ENCODE results near the gene CORO1A.
"Not testable (repeated sequence)": the region's sequence is repeated elsewhere in the genome, so short reads cannot be mapped to it uniquely, and the experiment has no call there.

The CORO1A gene

DNA sequence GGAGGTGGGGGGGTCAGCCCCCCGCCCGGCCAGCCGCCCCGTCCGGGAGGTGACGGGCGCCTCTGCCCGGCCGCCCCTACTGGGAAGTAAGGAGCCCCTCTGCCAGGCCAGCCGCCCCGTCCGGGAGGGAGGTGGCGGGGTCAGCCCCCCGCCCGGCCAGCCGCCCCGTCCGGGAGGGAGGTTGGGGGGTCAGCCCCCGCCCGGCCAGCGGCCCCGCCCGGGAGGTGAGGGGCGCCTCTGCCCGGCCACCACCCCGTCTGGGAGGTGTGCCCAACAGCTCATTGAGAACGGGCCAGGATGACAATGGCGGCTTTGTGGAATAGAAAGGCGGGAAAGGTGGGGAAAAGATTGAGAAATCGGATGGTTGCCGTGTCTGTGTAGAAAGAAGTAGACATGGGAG is 13.3 kb upstream of the CORO1A start:
- DNase-seq, result not testable (repeated sequence)

DNA sequence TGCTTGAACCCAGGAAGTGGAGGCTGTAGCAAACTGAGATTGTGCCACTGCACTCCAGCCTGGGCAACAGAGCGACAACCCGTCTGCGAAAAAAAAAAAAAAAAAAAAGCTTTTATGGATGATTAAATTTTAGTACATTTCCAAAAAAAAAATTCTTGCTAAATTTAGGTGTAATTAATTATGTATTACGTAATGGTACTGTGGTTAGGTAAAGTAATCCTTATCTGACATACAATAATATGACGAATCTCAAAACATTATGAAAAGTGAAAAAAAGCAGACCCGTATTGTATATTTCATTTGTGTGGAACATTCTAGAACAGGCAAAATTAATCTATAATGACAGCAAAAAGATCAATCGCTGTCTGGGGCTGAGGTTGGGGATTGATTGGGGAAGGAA is 10.3 kb upstream of the CORO1A start:
- no peak for DNase-seq

DNA sequence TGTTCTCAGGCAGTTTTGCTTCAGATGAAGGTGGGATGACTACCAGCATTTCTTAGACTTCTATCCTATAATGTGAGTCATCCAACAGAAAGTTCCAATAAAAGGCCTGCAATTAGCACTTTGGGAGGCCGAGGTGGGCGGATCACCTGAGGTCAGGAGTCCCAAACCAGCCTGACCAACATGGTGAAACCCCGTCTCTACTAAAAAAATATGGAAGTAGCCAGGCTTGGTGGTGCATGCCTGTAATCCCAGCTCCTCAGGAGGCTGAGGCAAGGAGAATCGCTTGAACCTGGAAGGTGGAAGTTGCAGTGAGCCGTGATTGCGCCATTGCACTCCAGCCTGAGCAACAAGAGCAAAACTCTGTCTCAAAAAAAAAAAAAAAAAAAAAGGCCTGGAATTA is 6.5 kb upstream of the CORO1A start:
- DNase-seq, result not testable (repeated sequence)

DNA sequence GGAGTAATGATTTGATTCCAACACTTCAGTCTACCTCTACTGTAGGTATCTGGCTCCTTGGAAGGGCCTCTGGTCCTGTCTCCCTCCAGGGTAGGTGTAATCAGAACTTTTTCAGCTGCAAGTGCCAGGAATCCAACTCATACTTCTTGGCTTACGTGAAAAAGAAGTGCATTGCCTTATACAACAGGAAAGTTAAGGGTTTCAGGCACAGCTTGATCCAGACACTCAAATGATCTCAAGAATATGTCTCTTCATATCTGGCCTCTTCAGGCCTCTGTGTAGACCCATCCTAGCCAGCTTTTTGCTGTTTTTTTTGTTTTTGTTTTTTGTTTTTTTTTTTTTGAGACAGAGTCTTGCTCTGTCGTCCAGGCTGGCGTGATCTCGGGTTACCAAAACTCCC is 4.2 kb upstream of the CORO1A start:
- DNase-seq, result no peak

DNA sequence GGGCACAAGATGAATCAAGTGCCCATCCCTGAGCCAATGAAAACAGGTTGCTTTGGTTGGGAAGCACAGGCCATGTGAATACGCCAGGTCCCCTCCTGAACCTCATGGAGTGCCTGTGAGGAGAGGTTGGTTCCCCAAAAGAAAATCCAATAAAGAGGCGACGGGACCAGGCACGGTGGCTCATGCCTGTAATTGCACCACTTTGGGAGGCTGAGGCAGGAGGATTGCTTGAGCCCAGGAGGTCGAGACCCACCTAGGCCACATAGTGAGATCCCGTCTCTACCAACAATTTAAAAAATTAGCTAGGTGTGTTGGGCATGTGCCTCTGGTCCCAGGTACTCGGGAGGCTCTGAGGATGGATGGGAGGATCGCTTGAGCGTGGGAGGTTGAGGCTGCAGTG is 3.5 kb upstream of the CORO1A start:
- no peak for DNase-seq

DNA sequence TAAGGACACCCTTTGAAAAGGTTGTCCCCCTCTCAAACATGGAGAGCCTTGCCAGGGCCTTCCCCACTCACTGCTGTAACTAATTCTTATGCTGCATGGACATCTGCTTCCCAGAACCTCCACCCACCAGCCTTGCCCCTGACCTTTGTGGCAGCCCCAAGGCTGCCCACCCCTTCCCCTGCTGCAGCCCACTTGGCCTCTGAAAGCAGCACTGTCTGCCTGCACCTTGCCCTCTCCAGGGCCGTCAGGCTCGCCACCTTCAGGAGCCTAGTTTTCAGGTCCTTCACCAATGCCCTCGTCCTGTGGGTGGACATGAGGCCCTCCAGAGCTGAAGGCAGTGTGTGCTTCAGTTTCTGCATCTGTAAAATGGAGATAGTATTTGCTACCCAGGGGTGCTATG is 2.7 kb upstream of the CORO1A start:
- no peak for DNase-seq

DNA sequence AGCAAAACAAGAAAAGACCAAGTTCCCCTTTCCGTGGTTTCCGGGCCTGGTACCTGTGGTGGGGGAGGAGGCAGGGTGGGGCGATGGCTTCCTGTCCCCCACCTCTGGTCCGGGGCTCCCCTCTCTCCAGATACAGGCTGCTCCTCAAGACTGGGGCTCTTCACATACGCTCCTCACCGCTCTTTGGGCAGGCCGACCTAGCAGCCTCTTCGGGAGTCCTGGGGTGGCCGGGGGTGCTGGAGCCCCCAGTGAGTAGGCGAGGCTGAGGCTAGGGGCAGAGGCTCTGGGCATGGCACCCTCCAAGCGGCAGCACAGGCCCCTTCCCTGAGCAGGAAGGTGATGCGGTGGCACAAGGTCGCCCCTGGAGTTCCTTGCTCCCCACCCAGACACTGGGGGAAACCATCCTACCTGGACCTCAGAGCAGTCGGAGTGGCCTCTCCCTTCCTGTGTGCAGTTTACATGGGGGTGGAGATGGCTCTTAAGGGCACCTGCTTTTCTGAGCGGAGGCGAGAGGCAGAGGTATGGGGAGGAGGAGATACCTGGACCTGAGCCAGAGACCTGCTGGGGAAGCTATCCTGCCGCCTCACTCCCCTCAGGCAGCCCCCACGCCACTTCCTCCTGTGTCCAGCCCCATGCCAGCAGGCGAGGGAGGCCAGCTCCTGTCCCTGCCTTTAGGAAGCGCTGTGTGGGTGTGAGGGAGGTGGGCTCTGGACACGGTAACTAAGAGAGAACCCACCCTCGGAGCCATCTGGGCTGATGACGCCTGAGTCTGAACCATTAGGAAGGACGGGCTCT is 891 bp downstream of the CORO1A start:
- DNase-seq, result no peak

DNA sequence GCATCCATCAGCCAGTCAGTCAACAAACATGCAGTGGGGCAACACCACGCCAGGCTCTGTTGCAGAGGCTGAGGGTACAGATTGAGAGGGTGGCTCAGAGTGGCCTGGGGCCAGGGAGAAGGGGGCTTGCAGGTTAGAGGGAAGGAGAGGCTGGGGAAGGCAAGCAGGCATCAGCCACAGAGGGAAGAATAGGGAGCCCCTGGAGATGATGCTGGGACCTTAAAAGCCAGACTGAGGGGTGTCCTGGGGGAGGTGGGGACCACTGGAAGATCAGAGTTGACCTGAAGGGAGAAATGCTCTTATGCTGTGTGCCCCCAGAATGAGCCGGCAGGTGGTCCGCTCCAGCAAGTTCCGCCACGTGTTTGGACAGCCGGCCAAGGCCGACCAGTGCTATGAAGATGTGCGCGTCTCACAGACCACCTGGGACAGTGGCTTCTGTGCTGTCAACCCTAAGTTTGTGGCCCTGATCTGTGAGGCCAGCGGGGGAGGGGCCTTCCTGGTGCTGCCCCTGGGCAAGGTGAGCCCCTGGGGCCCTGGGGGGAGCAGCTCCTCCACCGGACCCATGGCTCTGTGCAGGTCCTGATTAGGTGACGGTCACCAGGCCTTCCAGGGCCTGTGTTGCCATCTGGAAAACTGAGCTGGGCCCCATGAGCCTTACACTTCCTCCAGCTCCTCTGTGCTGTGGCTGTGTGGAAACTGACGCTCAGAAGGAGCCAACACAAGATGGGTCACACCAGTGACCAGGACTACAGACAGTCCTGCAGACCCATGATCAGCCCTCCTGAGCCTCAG is 1.7 kb downstream of the CORO1A start:
- DNase-seq, result no peak

DNA sequence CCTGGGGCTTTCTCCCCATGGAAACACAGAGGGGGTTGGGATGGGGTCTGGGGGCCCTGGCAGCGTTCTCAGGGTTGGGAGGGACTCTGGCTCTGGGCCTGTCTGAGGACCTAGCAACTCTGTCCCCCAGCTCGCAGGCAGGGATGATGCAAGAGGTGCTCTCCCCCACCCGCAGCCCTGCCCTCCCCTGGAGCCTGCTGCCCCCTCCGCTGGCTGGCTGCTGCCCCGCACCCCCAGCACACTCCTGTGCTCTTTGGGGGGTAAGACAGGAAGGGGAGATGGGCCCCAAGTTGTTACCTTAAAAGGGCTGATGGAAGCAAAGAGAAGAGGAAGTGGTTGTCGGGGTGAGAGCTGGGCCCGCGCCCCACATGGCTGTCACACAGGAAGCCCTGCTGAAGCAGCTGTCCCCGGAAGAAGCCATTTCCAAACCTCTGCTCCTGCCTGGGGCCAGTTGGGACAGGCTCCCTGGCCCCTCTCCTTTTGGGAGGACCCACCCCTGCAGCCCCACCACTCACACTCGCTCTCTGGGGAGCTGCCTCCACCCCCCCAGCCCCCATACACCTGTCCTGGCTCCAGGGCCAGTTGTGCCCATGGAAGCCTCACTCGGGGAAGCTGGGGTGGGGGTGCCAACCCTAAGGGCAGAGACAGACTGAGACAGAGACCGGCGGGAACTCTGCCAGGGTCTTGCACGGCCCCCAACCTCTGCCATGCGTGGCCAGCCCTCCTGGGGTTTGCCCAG is 2.5 kb downstream of the CORO1A start:
- DNase-seq, result no peak

DNA sequence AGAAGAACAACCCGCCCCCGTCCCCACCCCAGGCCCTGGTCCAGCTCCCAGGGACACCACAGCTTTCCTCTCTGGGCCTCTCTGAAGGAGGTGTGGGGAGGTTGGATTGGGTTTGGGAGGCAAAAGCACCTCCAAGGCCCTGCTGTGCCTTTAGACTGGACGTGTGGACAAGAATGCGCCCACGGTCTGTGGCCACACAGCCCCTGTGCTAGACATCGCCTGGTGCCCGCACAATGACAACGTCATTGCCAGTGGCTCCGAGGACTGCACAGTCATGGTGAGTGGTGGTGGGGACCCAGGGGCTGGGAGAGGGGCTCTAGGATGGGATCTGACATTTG is 3.0 kb downstream of the CORO1A start:
- DNase-seq, result no peak

DNA sequence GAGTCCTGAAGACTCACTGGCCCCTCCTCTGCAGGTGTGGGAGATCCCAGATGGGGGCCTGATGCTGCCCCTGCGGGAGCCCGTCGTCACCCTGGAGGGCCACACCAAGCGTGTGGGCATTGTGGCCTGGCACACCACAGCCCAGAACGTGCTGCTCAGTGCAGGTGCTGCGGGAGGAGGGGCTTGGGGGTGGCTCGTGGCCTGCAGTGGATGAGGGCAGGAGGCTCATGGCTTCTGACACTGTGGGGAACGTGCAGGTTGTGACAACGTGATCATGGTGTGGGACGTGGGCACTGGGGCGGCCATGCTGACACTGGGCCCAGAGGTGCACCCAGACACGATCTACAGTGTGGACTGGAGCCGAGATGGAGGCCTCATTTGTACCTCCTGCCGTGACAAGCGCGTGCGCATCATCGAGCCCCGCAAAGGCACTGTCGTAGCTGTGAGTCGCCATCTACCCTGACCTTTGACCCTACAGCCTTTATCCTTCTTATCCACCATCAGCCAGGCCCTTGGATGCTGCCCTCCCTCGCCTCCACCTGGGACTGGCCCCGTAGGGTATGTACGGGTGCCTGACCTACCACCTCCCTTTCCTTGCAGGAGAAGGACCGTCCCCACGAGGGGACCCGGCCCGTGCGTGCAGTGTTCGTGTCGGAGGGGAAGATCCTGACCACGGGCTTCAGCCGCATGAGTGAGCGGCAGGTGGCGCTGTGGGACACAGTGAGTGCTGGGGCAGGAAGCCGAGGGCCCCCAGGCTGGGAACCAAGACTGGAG is 3.6 kb downstream of the CORO1A start:
- peak; percentile 24 for DNase-seq

DNA sequence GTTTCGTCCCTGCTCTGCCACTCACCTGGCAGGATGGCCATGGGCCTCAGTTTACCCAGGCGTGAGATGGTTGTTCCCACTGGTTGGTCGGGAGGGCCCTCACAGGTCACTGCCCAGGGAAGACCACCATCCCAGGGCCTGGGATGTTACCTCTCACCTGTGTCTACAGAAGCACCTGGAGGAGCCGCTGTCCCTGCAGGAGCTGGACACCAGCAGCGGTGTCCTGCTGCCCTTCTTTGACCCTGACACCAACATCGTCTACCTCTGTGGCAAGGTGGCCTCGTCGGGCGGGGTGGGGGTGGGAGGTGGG is 4.1 kb downstream of the CORO1A start:
- DNase-seq, result no peak

DNA sequence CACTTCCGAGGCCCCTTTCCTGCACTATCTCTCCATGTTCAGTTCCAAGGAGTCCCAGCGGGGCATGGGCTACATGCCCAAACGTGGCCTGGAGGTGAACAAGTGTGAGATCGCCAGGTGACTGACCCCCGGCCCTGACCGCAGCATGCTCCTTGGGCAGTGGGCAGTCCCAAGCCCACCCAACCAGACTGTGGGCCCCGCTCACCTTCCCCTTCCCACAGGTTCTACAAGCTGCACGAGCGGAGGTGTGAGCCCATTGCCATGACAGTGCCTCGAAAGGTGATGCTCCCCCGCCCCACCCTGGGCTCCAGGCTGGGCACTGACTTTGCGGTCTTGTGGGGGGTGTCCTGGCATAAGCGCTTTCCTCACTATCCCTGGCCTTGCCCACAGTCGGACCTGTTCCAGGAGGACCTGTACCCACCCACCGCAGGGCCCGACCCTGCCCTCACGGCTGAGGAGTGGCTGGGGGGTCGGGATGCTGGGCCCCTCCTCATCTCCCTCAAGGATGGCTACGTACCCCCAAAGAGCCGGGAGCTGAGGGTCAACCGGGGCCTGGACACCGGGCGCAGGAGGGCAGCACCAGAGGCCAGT is 4.7 kb downstream of the CORO1A start:
- no peak for DNase-seq

DNA sequence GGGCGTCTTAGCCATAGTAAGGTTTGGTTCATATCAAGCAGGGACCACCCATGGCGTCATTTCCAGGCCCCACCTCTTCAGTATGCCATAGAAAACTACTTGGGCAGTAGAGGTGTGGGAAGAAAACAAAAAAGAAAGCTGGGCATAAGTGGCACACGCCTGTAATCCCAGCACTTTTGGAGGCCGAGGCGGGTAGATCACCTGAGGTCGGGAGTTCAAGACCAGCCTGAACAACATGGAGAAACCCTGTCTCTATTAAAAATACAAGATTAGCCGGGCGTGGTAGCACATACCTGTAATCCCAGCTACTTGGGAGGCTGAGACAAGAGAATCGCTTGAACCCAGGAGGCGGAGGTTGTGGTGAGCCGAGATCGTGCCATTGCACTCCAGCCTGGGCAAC is 7.8 kb downstream of the CORO1A start:
- DNase-seq, result not testable (repeated sequence)

DNA sequence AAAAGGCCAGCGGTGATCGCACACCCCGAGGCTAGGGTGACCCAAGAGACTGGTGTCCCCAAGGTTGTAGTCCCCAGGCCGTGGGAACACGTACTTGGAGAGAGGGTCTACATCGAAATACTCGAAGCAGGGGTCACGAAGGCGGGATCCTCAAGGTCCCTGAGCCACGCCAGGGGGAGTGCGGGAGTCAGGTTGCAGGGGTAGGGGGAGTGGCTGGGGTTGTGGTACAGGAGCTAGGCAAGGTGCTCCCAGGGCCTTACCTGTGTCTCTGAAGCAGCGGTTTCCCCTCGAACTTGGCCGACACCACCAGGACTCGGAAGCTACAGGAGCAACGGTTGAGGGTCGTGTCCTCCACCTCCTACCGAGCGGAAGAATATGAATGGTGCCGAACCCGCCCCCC is 9.7 kb downstream of the CORO1A start:
- not testable (repeated sequence) for DNase-seq

DNA sequence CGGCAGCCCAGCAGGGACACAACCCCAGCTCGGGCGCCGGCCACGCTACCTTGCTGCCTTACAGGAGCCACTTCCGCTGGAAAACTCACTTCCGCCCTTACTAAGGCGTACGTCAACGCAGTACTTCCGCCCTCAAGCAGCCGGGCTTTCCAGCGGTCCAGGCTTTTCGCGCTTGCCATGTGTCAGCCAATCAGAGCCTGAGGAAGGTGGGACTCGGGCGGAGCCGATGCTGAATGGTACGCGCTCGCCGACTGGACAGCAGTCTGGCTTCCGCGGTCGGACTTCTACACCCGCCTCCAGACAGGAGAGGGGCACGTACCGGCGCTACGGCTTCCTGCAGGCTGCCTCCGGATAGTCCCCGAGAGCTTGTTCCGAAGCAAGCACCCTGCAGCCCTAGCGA is 10.2 kb downstream of the CORO1A start, which contains the start of the genes BOLA2B and SLX1A:
TSS of gene BOLA2B (minus strand) at position 52 of the 400 bp plus-strand sequence. CDS start 71 bp downstream, outside the sequence.
TSS of gene SLX1A (plus strand) at position 261 of the 400 bp plus-strand sequence. CDS start 210 bp downstream, outside the sequence.
- not testable (repeated sequence) for DNase-seq

DNA sequence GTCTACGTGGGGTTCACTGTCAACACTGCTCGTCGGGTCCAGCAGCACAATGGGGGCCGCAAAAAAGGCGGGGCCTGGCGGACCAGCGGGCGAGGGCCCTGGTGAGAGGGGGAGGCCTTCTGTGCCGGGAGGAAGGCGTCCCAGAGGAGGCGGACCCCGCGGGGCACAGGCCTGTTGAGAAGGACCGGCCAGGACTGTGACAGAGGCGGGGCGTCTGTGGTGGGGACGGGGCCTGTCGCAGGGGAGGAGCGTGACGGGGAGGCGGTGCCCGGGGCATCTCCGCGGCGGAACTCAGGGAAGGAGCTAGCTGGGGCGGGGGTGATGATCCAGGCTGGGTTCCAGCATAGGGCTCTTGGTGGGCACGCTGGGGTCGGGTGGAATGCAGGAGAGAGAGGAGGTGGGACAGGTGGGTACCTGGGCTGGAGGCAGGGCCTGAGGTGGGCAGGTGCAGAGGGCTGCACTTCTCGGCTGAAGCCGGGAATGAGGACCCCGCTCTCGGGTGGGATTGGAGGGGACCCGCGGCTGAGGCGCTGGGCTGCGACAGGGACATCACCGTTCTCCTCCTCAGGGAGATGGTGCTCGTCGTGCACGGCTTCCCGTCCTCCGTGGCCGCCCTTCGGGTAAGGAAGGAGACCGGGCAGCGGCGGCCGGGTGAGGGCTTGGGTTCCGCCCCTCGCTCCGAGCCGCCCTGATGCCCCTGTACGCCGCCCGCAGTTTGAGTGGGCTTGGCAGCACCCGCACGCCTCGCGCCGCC is 10.9 kb downstream of the CORO1A start:
- not testable (repeated sequence) for DNase-seq

DNA sequence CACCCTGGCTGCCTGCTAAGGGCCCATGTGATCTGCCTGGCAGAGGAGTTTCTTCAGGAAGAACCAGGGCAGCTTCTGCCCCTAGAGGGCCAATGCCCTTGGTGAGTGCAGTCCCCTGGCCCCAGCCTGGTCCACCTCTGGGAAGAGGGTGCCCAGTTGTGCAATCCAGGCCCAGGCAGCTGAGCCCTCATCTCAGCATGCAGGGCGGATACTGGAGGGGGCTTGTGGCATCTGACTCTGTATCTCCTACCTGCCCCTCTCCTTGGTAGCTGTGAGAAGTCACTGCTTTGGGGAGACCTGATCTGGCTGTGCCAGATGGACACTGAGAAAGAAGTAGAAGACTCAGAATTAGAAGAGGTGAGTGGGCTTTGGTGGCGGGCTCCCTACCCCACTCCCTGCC is 13.6 kb downstream of the CORO1A start:
- not testable (repeated sequence) for DNase-seq

DNA sequence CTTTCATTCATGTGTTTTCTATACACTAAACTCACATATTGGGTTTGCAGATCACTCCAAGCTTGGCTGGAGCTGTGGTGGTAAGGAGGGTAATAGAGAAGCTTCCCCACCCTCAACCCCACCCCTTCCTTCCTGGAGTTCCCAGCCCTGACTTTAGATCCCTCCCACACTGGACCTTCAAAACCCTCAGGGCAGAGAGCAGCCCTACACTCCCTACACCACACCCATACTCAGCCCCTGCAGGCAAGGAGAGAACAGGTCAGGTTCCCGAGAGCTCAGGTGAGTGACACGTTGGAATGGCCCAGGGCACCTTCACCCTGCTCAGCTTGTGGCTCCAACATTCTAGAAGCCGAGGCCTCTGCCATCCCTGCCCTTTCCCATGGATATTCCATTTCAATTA is 15.6 kb downstream of the CORO1A start, which contains the start of gene SULT1A3:
TSS of gene SULT1A3 (plus strand) at position 207 of the 400 bp plus-strand sequence. CDS start 1,474 bp downstream, outside the sequence.
- DNase-seq, result not testable (repeated sequence)

DNA sequence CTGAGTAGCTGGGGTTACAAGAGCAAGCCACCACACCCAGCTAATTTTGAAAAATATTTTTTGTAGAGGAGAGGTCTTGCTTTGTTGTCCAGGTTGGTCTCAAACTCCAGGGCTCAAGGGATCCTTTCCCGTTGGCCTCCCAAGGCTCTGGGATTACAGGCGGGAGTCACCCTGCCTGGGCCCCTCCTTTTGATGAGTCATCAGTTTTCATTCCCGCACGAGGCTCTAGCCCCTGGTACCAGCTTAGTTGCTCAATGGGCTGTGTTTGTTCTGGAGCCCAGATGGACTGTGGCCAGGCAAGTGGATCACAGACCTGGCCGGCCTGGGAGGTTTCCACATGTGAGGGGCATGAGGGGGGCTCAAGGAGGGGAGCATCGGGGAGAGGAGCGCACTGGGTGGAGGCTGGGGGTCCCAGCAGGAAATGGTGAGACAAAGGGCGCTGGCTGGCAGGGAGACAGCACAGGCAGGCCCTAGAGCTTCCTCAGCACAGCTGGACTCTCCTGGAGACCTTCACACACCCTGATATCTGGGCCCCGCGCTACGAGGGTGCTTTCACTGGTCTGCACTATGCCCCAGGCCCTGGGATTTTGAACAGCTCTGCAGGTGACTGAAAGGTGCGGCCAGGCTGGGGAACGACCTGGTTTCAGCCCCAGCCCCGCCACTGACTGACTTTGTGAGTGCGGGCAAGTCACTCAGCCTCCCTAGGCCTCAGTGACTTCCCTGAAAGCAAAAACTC is 16.4 kb downstream of the CORO1A start:
- DNase-seq, result not testable (repeated sequence)
